Measurements from ENCODE around the gene TMEM238L. TPM values are rescaled to one million over a fixed set of nuclear protein-coding genes. Genes with fewer than 3 reads are reported as not detected.
A peak's percentile ranks its signal among the peaks of the same experiment; 100 is the strongest.

The TMEM238L gene
- total RNA-seq, 8 experiments from 2014 or later: 0.19 to 1.1 (median 0.59) TPM; not detected in 5

DNA sequence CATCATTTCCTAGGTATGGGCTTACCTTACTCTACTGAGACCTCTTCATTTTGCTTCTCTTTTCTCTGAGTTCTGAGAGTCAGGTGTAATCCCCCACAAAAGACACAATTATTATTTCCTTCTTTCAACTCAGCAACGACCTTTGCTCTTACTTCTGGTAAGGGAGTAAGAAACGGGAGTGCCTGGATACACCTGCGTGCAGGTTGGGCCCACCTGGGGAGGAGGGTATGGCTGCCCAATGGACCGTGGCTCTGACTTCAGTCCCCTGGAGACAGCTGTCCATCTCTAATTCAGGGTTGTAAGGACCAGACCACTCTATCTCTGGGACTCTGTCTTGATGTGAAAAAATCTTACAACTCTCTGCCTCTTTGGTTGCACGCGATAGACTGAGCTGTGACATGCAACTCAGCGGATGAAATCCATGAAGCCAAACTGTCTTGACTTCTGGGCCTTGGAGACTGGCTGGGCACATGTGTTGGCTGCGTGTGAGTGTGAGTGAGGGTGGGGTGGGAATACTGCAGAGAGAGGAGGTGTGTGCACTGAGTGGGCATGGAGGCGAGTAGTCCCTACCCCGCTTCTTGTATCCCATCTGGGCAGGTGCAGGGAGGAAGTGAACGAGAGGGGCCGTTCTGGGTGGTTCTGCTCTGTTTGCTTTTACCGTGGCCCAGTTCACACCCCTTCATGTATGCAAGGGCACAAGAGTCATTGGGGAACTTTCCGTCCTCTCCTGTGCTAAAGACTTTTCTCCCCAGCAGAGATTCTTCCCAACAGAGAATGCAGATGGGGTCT lies 1.2 kb downstream of the TMEM238L start:
- 44 to 93% (median 72%) methylated on average over 2 to 11 of the region's 14 CpGs; no CpG with 5 or more reads in 1 of the 10 experiments for WGBS, 10 experiments
- no peak for ATAC-seq (replicated peaks in 6 of 8)
- in situ Hi-C loops (cut with MboI; ENCODE audit: low pct_unique_long_range_greater_than_20kb in 2 of 9, low sequenced_read_pairs in 9 of 9, unreplicated experiment in 9 of 9): no loop called here
- H3K27ac ChIP-seq: no peak overlapping the region
- no peaks in the 10 kb centered on the region for H3K4me1 ChIP-seq (replicated peaks in 1 of 2)
- no peak overlapping the region for H3K4me3 ChIP-seq

DNA sequence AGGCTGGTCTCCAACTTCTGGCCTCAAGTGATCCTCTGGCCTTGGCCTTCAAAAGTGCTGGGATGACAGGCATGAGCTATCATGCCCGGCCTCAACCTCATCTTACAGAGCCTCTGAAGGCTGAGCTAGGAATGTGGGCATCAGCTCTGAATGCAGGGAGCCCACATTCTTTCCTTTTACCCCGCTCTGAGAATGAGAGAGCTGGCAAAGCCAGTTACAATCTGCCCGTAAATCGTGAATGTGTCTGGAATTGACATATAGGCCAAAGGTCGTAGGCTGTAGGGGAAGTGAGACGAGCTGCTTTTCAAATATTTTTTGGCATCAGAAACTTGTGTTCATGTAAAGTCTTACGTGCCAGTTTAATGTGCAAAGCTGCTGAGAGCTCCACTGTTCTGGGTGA lies 4.5 kb downstream of the TMEM238L start:
- Histone ChIP-seq H3K4me1 (replicated peaks in 1 of 2) (no peaks in the 10 kb centered on the region), H3K4me3 (no peak overlapping the region), H3K27ac (no peak overlapping the region)
- 15 to 100% (median 81%) methylated on average over 1 to 5 of the region's 7 CpGs; no CpG with 5 or more reads in 1 of the 10 experiments for WGBS, 10 experiments
- in situ Hi-C loops (cut with MboI; ENCODE audit: low pct_unique_long_range_greater_than_20kb in 2 of 9, low sequenced_read_pairs in 9 of 9, unreplicated experiment in 9 of 9): loop anchor here in 1 of 9 experiments (25.0 kb wide), 1 partner anchor 162 kb away; no protein-coding TSS in a partner anchor
- ATAC-seq (replicated peaks in 6 of 8): no peak

DNA sequence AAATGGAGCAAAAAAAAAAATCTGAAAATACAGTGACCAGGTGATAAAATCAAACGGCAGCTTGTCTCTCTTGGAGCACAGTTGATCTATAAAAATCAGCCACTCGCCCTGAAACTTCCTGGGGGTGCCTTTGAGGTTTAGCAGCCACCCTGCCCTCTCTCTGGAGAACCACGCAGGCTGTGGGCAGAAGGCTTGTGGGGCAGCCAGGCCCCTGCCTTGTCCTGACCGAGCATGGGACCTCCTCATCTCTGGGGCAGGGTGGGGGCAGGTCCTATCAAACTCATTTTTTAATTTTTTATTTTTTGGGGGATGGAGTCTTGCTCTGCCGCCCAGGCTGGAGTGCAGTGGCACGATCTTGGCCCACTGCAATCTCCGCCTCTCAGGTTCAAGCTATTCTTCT lies 5.0 kb downstream of the TMEM238L start:
- Histone ChIP-seq H3K4me3 (no peak overlapping the region), H3K4me1 (replicated peaks in 1 of 2) (no peaks in the 10 kb centered on the region), H3K27ac (no peak overlapping the region)
- WGBS, 10 experiments: 40 to 100% (median 87%) methylated on average over 1 to 6 of the region's 7 CpGs; no CpG with 5 or more reads in 1 of the 10 experiments
- no peak for ATAC-seq (replicated peaks in 6 of 8)
- in situ Hi-C loops (cut with MboI; ENCODE audit: low pct_unique_long_range_greater_than_20kb in 2 of 9, low sequenced_read_pairs in 9 of 9, unreplicated experiment in 9 of 9): loop anchor here in 1 of 9 experiments (25.0 kb wide), 1 partner anchor 162 kb away; no protein-coding TSS in a partner anchor

GRCh38 chr17:10798332-10798749 lies 5.6 kb downstream of the TMEM238L start:
- in situ Hi-C loops (cut with MboI; ENCODE audit: low pct_unique_long_range_greater_than_20kb in 2 of 9, low sequenced_read_pairs in 9 of 9, unreplicated experiment in 9 of 9): loop anchor here in 1 of 9 experiments (25.0 kb wide), 1 partner anchor 161 kb away; no protein-coding TSS in a partner anchor
- Histone ChIP-seq H3K27ac (no peak overlapping the region), H3K4me3 (no peak overlapping the region), H3K4me1 (replicated peaks in 1 of 2) (no peaks in the 10 kb centered on the region)
- ATAC-seq (replicated peaks in 6 of 8): peak in 3 of 8 experiments; percentile 7 to 26 (median 8)
- 8 to 100% (median 60%) methylated on average over 1 to 3 of the region's 3 CpGs; no CpG with 5 or more reads in 1 of the 10 experiments for WGBS, 10 experiments

DNA sequence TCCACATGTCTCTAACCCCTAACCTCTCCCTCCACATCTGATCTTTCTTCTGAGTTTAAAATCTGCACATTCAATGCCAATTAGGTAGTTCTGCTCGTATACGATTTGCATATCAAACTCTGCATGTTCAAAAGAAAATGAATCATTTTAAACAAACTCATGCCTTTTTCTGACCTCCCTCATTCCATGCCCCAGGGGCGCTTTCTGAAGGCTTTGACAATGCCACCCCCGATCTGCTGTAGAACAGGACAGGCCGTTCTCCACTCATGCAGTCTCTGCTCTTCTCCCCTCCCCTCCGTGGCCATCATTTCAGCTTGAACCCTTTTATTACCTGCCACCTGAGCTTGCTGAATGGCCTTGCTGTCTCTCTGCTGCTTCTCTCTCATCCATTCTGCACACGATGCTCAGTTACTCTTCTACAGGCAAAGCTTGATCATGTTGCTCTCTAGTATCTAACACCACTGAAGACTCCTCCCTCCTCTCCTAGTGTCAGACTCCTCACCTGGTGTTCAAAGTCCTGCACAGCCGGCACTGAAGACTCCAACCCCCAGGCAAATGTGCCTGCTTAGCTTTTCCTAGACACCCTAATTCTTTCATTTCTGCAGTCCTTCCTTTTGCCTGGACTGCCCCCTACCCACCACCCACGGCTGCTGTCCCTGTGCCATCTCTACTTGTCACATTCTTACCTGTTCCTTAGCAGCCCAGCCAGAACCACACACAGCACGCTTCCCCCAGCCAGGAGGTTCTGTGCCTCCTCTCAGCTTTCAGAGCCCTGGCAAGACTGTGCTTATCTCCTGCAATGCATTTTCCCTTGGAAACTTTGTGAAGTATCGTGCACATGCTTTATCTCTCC lies 6.2 kb downstream of the TMEM238L start:
- Histone ChIP-seq H3K27ac (no peak overlapping the region), H3K4me1 (replicated peaks in 1 of 2) (no peaks in the 10 kb centered on the region), H3K4me3 (no peak overlapping the region)
- WGBS, 10 experiments: 13 to 100% (median 52%) methylated on average over 1 to 10 of the region's 11 CpGs
- in situ Hi-C loops (cut with MboI; ENCODE audit: low pct_unique_long_range_greater_than_20kb in 2 of 9, low sequenced_read_pairs in 9 of 9, unreplicated experiment in 9 of 9): loop anchor here in 1 of 9 experiments (25.0 kb wide), 1 partner anchor 160 kb away; no protein-coding TSS in a partner anchor
- peak in 4 of 8 experiments; percentile 24 to 53 (median 32) for ATAC-seq (replicated peaks in 6 of 8)

- Histone ChIP-seq H3K27ac (no peak overlapping the region), H3K4me3 (no peak overlapping the region), H3K4me1 (replicated peaks in 1 of 2) (peaks cover 0 to 7% of the 10 kb centered on the region in 2 donors)
- WGBS, 10 experiments: 11 to 83% (median 67%) methylated on average over 2 to 4 of the region's 4 CpGs; no CpG with 5 or more reads in 1 of the 10 experiments
- peak in 3 of 8 experiments; percentile 59 to 73 (median 71) for ATAC-seq (replicated peaks in 6 of 8)
- in situ Hi-C loops (cut with MboI; ENCODE audit: low pct_unique_long_range_greater_than_20kb in 2 of 9, low sequenced_read_pairs in 9 of 9, unreplicated experiment in 9 of 9): loop anchor here in 1 of 9 experiments (25.0 kb wide), 1 partner anchor 157 kb away; no protein-coding TSS in a partner anchor
These were observed 10.1 kb downstream of the TMEM238L start for GRCh38 chr17:10793816-10794215.

- Histone ChIP-seq H3K4me3 (no peak overlapping the region), H3K4me1 (replicated peaks in 1 of 2) (peaks cover 0 to 7% of the 10 kb centered on the region in 2 donors), H3K27ac (no peak overlapping the region)
- ATAC-seq (replicated peaks in 6 of 8): no peak
- in situ Hi-C loops (cut with MboI; ENCODE audit: low pct_unique_long_range_greater_than_20kb in 2 of 9, low sequenced_read_pairs in 9 of 9, unreplicated experiment in 9 of 9): loop anchor here in 1 of 9 experiments (25.0 kb wide), 1 partner anchor 156 kb away; no protein-coding TSS in a partner anchor
- WGBS, 10 experiments: 63 to 97% (median 85%) methylated on average over 2 to 7 of the region's 7 CpGs; no CpG with 5 or more reads in 1 of the 10 experiments
These were observed 10.6 kb downstream of the TMEM238L start for GRCh38 chr17:10793256-10793655.

GRCh38 chr17:10792151-10792550 lies 11.7 kb downstream of the TMEM238L start:
- in situ Hi-C loops (cut with MboI; ENCODE audit: low pct_unique_long_range_greater_than_20kb in 2 of 9, low sequenced_read_pairs in 9 of 9, unreplicated experiment in 9 of 9): loop anchor here in 1 of 9 experiments (25.0 kb wide), 1 partner anchor 155 kb away; no protein-coding TSS in a partner anchor
- Histone ChIP-seq H3K4me3 (no peak overlapping the region), H3K4me1 (replicated peaks in 1 of 2) (peaks cover 0 to 7% of the 10 kb centered on the region in 2 donors), H3K27ac (no peak overlapping the region)
- 68% methylated on average over 2 of the region's 8 CpGs; no CpG with 5 or more reads in 9 of the 10 experiments for WGBS, 10 experiments
- ATAC-seq (replicated peaks in 6 of 8): peak in 3 of 8 experiments; percentile 3 to 25 (median 14)

DNA sequence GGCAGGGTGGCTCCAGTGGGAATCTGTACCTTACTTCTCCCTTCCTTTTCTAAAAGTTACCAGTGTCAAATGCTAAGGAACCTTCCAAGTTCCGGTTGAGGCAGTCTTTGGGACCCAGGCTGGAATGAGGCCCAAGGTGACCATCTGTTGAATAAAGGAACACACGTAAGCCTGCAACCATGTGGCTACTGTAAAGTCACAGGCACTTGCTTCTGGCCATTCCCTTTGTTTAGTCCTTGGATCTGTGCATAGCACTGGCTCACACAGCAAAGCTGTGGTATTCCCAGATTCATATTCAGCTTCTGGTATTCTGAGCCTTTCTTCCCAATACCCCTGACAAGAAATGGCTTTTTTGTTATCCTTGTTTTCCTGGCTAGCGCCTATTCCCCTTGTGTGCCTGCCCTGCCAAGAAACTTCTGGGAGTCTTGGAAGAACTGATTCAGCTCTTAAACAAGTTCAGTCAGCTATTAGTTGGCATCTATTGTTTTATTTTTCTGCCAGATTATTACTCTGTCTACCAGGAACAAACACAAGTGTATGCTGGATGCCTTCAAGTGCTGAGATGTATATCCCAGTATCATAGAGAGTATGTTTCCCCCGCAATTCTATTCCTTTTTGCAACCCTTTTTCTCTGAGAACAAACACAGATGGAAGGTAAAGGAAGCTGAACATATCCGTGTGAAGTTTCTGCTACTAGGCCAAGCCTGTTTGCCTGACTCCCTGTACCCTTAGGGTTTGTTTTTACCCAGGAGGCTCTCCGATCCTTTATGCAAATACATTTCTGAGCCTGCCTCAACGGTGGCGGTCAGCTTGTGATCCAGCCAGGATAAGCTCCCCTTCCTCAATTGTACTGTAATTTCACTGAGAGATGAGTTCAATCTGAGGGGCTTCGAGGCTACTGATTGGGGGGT lies 13.2 kb downstream of the TMEM238L start:
- Histone ChIP-seq H3K27ac (no peak overlapping the region), H3K4me3 (no peak overlapping the region), H3K4me1 (replicated peaks in 1 of 2) (peaks cover 0 to 7% of the 10 kb centered on the region in 2 donors)
- WGBS, 10 experiments: 16 to 100% (median 71%) methylated on average over 2 to 7 of the region's 9 CpGs; no CpG with 5 or more reads in 1 of the 10 experiments
- peak in 6 of 8 experiments; percentile 35 to 62 (median 50) for ATAC-seq (replicated peaks in 6 of 8)
- in situ Hi-C loops (cut with MboI; ENCODE audit: low pct_unique_long_range_greater_than_20kb in 2 of 9, low sequenced_read_pairs in 9 of 9, unreplicated experiment in 9 of 9): loop anchor here in 1 of 9 experiments (25.0 kb wide), 1 partner anchor 153 kb away; no protein-coding TSS in a partner anchor

- no peak overlapping the region for H3K27ac ChIP-seq
- in situ Hi-C loops (cut with MboI; ENCODE audit: low pct_unique_long_range_greater_than_20kb in 2 of 9, low sequenced_read_pairs in 9 of 9, unreplicated experiment in 9 of 9): loop anchor here in 1 of 9 experiments (25.0 kb wide), 1 partner anchor 152 kb away; no protein-coding TSS in a partner anchor
- peaks cover 0 to 7% of the 10 kb centered on the region in 2 donors for H3K4me1 ChIP-seq (replicated peaks in 1 of 2)
- WGBS, 10 experiments: 30 to 69% (median 56%) methylated on average over 1 to 4 of the region's 4 CpGs
- no peak overlapping the region for H3K4me3 ChIP-seq
- peak in 1 of 8 experiments; percentile 13 for ATAC-seq (replicated peaks in 6 of 8)
These were observed 14.1 kb downstream of the TMEM238L start for GRCh38 chr17:10789694-10790271.

DNA sequence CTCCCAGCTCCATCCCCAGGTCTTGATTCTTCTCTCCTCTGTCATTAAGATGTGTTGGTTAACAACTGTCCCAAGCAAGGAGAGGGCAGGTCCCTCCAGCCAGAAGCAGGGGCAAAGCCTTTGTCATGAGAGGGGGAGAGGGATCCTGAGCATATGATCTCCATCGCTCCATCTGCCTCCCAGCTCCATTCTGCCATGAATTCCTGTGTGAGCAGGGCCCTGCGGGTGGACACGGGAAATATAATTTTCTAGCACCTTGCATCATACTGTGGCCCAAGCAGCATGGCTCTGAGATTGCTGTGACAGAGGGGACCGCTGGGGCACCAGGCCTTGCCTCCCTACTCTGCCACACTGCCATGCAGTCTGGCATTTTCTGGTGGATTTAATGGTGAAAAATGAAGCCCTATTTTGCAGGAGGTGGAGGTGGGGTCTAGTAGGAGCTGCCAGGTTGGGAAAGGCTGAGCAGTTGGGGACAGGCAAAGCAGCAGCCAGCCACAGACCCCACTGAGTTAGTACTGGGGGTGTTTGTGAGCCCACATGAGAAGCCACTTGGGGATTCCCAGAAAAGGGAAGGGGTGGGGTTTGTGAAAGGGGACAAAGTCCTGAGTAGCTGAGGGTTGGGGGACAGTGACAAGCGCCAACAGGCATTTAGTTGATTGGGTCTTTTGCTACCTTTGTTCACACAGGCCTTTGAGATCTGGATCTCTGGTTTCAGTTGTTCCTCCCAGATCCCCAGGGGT lies 16.4 kb downstream of the TMEM238L start:
- Histone ChIP-seq H3K4me3 (no peak overlapping the region), H3K4me1 (replicated peaks in 1 of 2) (peaks cover 0 to 7% of the 10 kb centered on the region in 2 donors), H3K27ac (no peak overlapping the region)
- in situ Hi-C loops (cut with MboI; ENCODE audit: low pct_unique_long_range_greater_than_20kb in 2 of 9, low sequenced_read_pairs in 9 of 9, unreplicated experiment in 9 of 9): loop anchor here in 1 of 9 experiments (25.0 kb wide), 1 partner anchor 150 kb away; no protein-coding TSS in a partner anchor
- WGBS, 10 experiments: 67 to 100% (median 84%) methylated on average over 1 to 4 of the region's 5 CpGs; no CpG with 5 or more reads in 5 of the 10 experiments
- peak in 1 of 8 experiments; percentile 31 for ATAC-seq (replicated peaks in 6 of 8)
